HG03108 (cell line): ENCODE data around the gene ZNF511.

Experiments
- ATAC-seq: cut with Tn5 transposase; IDR thresholded peaks from one replicate; pipeline ENCODE4 v1.9.1; 2021; ENCODE audit warnings: moderate library complexity; ENCODE audit not compliant: unreplicated experiment

ZNF511 gene

GRCh38 chr10:133274751-133275683 lies 33.7 kb upstream of the ZNF511 start:
- peak; percentile 52 for ATAC-seq

DNA sequence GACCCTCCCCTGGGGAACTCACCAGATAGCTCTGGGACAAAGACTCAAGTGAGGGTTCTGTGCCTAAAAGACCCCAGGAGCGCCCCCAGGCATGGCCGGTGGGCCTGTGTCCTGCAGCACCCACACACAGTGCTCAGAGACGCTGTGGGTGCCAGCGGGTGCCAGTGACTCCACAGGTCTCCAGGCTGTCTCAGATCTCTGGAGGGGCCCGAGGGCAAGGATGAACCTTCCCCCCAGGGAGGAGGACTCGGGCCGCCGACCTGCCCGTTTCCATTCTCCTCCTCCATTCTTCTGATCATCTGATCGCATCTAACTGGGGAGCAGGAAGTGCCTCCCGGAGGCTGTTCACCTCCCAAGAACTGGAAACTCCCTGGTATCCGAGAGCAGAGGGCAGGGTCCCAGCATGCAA lies 33.0 kb upstream of the ZNF511 start:
- peak; percentile 25 for ATAC-seq

GRCh38 chr10:133276100-133276434 lies 32.6 kb upstream of the ZNF511 start:
- ATAC-seq: no peak

DNA sequence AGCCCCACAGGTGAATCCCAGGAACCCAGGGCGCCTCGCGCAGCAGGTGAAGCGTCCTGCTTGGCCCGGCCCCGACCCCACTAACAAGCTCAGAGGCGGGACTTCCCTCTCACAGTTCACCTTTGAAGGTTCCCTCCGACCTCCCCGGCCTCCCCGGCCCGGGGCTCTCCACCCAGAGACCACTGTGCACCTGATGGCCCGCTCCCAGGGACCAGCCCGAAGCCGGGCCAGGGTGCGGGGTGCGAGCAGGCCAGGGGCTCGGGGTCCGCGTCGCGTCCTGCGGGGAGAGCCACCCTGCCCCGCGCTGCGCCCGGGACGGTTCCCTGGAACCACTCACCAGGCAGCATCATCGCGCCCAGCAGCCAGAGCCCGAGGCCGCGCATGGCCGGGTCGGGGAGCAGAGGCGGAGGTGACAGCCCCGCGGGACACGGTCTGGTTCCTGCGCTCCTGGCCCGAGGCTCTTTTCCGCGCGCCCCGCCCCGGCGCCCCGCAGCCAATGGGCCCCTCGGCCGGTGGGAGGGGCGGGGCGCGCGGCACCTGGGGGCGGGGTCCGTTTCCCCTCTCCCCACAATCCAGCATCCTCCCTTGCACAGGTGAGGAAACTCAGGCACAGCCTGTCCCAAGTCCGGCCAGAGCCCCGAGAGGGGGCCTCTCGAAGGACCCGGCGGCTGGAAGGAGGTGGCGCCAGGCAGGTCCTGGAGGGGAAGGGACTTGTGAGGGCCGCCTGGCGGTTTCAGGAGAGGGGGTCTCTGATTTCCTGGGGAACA lies 32.1 kb upstream of the ZNF511 start, which contains the start of gene ADAM8:
Gene ADAM8 (minus strand): TSS at position 434 of the 767 bp plus-strand sequence. CDS start 51 bp downstream, at position 383.
- ATAC-seq: peak; percentile 39

DNA sequence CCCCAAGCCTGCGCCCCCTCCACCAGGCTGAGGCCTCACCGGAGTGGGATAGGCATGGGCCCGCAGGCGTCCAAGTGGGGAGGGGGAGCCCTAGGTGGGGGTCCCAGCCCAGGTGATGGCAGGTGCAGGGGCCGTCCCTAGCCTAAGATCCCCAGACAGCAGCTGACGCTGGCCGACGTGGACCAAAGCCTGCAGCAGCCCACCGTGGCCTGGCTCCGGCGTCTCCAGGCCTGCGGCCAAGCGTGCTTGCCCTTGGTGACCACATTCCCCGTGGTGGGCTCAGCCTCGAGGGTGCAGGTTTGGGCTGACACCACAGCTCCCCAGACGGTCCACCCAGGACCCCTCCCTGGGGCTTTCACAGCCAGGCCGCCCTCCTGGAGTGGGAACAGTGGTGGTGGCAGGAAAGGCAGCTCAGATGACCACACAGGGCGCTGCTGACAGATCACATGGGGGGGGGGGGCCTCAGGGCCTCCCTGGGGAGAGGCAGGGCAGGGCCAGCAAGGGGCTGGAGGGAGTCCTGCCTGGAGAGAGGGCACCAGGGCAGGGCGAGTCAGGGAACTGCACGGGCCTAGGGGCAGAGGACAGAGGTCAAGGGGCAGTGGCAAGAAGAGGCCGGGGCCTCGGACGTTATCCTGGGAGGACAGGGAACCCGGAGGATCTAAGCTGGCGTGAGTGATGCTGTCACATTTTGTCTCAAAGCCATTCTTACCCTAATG lies 31.3 kb upstream of the ZNF511 start:
- no peak for ATAC-seq

- ATAC-seq: no peak
These were observed 30.6 kb upstream of the ZNF511 start for GRCh38 chr10:133277993-133278576.

- peak; percentile 38 for ATAC-seq
These were observed 30.0 kb upstream of the ZNF511 start for GRCh38 chr10:133278577-133279265.

DNA sequence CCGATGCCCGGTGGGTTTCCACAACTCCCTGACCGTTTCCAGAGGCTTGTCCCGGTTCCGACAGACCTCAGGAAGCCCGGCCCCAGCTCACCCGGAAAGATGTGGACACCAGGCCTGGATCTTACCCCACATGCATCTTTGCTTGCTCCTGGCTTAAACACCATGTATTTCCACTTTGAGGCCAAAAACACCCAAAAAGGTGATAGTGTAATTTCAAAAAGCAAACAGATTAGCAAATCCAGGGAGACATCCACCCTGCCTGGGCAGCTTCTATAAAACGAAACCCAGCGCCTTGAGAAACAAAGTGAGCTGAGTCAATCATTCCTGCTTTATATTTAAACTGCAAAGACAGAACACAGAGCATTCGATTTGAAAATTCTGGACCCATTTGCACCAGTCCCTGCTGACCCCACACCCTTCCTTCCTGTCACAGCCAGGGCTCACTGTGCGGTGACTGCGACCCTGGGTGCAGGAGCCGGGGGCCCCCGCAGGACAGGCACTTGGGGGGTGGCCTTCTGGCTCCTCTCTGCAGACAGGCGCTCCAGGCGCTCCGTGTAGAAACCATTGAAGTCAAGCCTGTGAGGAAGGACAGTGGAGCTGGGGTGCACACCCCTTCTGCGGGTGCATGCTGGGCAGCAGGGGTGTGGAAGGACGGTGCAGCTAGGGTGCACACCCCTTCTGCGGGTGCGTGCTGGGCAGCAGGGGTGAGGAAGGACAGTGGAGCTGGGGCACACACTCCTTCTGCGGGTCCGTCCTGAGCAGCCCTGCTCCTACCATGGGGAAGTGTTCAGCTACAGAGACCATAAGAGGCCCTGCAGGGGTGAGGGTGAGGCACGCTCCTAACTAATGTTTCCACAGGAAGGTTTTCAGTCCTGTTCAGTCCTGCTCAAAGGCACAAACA lies 29.1 kb upstream of the ZNF511 start:
- ATAC-seq: no peak

GRCh38 chr10:133280391-133281059 lies 28.2 kb upstream of the ZNF511 start:
- no peak for ATAC-seq

DNA sequence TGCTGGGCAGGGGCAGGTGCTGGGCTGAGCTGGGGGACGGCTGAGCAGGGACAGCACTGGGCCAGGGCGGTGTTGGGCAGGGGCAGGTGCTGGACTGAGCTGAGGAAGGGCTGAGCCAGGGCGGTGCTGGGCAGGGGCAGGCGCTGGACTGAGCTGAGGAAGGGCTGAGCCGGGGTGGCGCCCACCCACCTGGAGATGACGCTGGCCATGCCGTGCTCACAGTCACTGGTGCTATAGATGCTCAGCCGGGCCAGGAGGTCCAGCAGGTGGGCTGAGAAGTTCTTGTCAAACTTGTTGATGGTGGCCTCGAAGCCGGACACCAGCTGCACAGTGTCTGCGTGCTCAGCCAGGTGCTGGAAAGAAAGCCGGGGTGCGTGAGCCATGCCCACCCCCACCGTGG lies 27.6 kb upstream of the ZNF511 start:
- no peak for ATAC-seq

GRCh38 chr10:133281628-133282372 lies 26.9 kb upstream of the ZNF511 start:
- no peak for ATAC-seq

- no peak for ATAC-seq
These were observed 25.8 kb upstream of the ZNF511 start for GRCh38 chr10:133282846-133283390.

- ATAC-seq: no peak
These were observed 24.8 kb upstream of the ZNF511 start for GRCh38 chr10:133283931-133284330.

DNA sequence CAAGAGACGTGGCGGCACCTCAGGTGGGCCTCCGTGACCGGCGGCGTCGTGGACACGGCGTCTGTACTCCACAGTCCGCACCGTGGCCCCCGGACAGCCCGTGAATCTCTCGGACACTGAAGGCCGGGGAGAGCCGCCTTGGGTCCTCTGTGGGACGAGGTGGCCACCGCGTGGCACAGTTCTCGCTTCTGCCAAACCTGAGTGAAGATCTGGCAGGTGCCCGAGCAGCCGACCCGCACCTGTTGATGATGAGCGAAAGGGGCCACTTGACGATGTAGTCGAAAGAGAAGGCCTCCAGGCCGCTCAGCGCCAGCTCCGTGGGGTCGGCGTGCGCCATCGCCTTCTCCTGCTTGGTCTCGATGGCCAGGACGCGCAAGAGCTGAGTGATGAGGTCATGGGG lies 23.5 kb upstream of the ZNF511 start:
- ATAC-seq: no peak

GRCh38 chr10:133286366-133286765 lies 22.3 kb upstream of the ZNF511 start:
- no peak for ATAC-seq

GRCh38 chr10:133287832-133288500 lies 20.7 kb upstream of the ZNF511 start:
- ATAC-seq: no peak

DNA sequence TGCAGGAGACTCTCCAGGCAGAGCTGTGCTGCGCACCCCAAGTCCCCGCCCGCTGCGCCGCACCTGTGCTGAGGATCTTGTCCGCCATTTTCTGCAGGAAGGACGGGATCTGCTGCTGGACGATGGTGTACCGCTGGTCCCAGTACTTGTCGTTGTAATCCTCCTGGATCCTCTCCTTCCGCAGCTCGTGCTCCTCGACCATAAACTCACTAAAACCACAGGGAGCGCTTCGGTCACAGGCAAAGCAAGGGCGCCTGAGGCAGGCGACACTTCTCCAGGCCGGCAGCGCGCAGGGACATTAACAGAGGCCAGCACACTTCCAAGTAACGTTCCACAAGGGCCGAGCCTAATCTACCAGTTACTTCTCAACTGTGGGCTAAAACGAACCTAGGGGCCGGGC lies 19.0 kb upstream of the ZNF511 start:
- no peak for ATAC-seq
